HG03575 (cell line): ENCODE data around the gene INF2.
"Not testable (repeated sequence)": the region's sequence is repeated elsewhere in the genome, so short reads cannot be mapped to it uniquely, and the experiment has no call there.

Experiments used
- ATAC-seq: cut with Tn5 transposase; IDR thresholded peaks from one replicate; pipeline ENCODE4 v1.9.1; 2021; ENCODE audit not compliant: unreplicated experiment, insufficient number of reproducible peaks, low FRiP score; ENCODE audit errors: extremely low read depth

The INF2 gene

GRCh38 chr14:104689109-104689880 lies at the start of gene INF2:
INF2 (plus strand) TSS chr14:104689618; CDS start chr14:104701366, 11,748 bp downstream.
- no peak for ATAC-seq

GRCh38 chr14:104639885-104640548 lies 49.4 kb upstream of the INF2 start:
- no peak for ATAC-seq

DNA sequence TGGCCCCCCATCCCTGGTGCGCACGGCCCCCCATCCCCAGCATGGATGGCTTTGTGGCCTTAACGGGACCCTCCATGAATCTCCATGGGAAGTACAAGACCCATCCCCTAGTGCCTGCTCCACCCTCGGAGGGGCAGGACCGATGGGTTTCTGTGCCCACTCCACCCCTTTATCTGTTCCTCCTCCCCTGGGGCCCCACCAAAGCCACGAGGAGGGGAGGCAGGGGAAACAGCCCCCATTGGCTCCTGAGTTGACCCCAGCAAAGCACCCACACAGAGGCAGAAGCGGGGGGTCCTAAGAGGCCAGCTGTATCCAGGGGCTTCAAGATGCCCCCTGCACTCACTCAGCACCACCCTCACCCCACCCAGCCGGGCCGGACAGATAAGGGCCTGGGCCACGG lies 48.7 kb upstream of the INF2 start:
- ATAC-seq, result no peak

- ATAC-seq, result no peak
These were observed 47.5 kb upstream of the INF2 start for GRCh38 chr14:104641753-104642539.

DNA sequence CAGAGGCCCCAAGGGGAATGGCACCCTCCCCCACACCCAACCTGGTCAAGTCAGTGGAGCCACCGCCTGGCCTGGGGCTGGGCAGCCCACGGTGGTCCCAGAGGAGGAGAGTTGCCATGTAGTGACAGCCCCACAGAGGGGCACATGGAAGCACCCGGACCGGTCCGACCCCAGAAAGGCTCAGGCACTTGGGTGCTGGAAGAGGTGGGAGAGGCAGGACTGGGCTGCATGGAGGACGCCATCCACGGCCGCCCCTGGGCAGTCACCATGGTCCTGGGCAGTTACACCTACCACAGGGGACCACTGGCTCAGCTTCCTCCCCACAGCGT lies 46.9 kb upstream of the INF2 start:
- ATAC-seq, result no peak

- ATAC-seq, result no peak
These were observed 46.1 kb upstream of the INF2 start for GRCh38 chr14:104643306-104643705.

DNA sequence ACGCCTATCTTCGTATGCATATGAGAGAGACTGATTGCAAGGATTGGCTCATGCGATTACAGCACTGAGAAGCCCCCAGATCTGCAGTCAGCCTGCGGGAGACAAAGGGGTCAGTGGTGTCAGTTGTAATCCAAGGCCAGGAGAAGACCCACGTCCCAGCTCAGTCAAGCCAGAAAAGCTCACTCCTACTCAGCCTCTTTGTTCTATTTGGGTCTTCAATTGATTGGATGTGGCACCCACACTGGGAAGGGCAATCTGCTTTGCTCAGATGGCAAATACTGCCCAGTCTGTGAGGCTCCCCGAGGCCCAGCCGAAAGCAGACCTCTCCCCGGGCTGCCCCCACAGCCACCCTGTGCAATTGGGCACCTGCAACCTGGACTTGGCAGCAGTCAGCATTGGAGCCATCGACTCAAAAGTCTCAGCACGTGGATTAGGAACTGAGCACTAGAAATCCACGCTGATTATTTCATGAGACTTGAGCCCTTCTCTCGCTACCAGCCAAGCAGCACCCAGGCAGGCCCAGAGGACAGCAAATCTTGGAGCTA lies 45.3 kb upstream of the INF2 start:
- no peak for ATAC-seq

- no peak for ATAC-seq
These were observed 44.6 kb upstream of the INF2 start for GRCh38 chr14:104644656-104645378.

GRCh38 chr14:104647467-104648043 lies 41.9 kb upstream of the INF2 start:
- no peak for ATAC-seq

DNA sequence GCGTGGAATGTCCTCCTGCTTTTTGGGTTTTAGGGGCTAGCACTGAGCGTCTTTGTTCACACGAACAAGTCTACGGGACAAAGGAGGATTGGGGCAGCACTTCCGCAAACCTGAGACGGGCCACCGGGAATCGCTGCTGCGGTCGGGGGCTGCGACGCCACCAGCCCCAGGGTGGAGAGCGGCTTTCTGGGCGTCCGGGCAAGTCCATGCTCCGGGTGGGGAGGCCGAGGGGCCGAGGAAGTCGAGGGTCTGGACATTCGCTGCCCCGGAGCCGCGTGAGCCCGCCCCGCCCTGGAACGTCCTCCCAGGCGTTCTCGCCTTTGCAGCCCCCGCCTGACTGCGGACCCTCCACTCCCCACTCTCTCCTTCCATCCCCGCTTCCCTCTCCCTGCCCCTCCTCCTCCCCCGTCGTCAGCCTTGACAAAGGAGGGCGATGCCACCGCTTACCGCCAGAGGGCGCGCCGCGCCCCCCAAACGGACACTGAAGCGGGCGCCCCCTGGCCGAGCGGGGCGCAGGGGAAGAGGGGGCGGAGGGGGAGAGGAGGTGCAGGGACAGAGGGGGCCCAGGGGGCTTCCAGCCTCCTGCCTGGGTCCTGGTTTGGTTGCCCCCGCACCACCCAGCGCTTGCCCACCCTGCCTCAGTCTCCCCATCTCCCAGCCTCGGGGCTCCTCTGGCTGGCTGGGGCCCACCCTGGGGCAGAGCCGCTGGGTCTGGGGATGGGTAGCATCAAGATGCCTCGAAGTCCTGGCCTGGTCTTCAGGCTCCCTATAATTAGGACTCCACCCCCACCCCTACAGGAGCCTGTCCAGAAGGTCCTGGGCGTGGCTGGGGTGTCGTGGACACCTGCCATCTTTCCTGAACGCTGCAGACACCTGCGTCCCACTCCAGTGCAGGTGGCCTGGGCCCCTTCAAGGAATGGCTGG lies 39.1 kb upstream of the INF2 start:
- no peak for ATAC-seq

GRCh38 chr14:104650981-104651875 lies 38.2 kb upstream of the INF2 start:
- no peak for ATAC-seq

GRCh38 chr14:104651876-104652260 lies 37.5 kb upstream of the INF2 start:
- ATAC-seq, result no peak

DNA sequence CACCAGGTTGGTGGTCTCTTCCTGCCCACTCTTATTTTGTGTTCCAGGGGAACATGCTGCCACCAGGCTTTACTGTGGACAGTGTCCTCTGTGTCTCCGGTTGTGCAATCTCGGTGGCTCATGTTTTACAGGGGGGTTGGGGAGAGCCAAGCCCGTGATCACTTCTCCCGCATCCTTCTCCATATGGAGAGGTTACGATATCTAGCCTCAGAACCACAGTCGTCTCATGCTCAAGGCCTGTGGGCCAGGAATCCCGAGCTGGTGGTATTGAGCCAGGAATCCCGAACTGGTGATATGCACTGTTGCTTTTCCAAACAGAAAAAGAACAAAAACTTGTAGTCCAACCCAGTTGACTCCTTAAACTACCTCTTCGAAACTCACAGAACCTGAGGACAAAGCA lies 37.0 kb upstream of the INF2 start:
- ATAC-seq, result no peak

DNA sequence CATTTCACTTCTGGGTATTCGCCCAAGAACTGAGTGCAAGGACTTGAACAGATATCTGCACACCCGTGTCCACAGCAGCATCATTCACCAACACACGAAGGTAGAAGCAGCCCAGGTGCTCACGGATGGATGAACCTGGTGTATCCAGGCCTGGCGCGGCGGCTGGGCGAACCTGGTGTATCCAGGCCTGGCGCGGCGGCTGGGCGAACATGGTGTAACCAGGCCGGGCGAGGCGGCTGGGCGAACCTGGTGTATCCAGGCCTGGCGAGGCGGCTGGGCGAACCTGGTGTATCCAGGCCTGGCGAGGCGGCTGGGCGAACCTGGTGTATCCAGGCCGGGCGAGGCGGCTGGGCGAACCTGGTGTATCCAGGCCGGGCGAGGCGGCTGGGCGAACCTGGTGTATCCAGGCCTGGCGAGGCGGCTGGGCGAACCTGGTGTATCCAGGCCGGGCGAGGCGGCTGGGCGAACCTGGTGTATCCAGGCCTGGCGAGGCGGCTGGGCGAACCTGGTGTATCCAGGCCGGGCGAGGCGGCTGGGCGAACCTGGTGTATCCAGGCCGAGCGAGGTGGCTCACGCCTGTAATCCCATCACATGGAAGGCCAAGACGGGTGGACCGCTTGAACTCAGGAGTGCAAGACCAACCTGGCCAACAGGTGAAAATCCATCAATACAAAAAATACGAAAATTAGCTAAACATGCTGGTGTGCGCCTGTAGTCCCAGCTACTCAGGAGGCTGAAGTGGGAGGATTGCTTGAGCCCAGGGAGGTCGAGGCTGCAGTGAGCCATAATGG lies 36.1 kb upstream of the INF2 start:
- not testable (repeated sequence) for ATAC-seq

- no peak for ATAC-seq
These were observed 35.3 kb upstream of the INF2 start for GRCh38 chr14:104654119-104654518.

DNA sequence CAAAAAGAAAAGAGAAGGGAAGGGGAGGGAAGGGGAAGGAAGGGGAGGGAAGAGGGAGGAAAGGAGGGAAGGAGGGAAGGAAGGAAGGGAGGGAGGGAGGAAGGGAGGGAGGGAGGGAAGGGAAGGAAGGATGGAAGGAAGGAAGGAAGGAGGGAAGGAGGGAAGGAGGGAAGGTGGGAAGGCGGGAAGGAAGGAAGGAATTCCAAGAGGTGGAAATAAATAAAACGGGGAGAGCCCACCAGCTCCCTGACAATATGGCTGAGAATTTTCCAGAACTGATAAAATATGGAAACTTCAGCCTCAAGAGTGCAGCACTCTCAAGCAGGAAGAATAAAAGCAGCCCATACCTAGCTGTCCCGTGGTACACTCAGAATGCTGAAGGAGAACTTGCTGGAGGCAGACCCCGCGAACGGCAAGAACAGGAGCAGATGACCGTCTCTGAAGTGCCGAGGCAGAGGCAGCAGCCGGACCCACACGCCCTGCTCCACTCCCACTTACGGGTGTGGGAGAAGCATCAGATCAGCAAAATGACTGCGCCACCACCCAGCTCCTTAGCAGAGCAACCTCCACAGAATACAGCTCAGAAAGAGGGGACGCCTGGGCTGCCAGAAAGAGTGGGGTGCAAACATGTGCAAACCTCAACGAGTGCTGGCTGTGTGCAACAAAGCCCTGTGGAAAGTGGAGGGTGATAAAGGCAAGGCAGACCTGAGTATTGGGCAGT lies 34.1 kb upstream of the INF2 start:
- no peak for ATAC-seq
